GM23338 (cell line): ENCODE data around the gene DCAF4L1. TPM values are rescaled to one million over a fixed set of nuclear protein-coding genes. Genes with fewer than 3 reads are reported as not detected.
A peak's percentile ranks its signal among the peaks of the same experiment; 100 is the strongest.

Source experiments
- ATAC-seq: fragments of 200-7000 bp; cut with Tn5 transposase; 3 replicates; pipeline ENCODE4 v1.9.1; 2020
- DNase-seq: peaks from one replicate; pipeline ENCODE4 v3.0.0-alpha.2; 2015; ENCODE audit warnings: low spot score
- H2AFZ ChIP-seq: fragments of 200-600 bp; sonication (generic); 2 replicates; pipeline ENCODE4 v1.8.0; 2016; ENCODE audit warnings: antibody characterized with exemption, mild to moderate bottlenecking, moderate library complexity
- H3F3A ChIP-seq: fragments of 200-600 bp; sonication (generic); replicated peaks from 2 replicates; pipeline ENCODE4 v1.8.0; 2017; ENCODE audit warnings: antibody characterized with exemption, mixed run types, low read depth
- H3K27ac ChIP-seq: fragments of 200-600 bp; sonication (generic); 2 replicates; pipeline ENCODE4 v1.6.1; 2016; ENCODE audit warnings: low read depth
- H3K27me3 ChIP-seq: fragments of 200-600 bp; sonication (generic); 2 replicates; pipeline ENCODE4 v1.8.0; 2016; ENCODE audit warnings: mild to moderate bottlenecking, mixed run types, moderate library complexity; ENCODE audit not compliant: insufficient read depth
- H3K36me3 ChIP-seq: fragments of 200-600 bp; sonication (generic); 2 replicates; pipeline ENCODE4 v1.8.0; 2016; ENCODE audit warnings: mild to moderate bottlenecking; ENCODE audit not compliant: insufficient read depth
- H3K4me1 ChIP-seq: fragments of 200-600 bp; sonication (generic); 2 replicates; pipeline ENCODE4 v1.8.0; 2016; ENCODE audit warnings: mild to moderate bottlenecking, moderate library complexity; ENCODE audit not compliant: insufficient read depth
- H3K4me2 ChIP-seq: fragments of 200-600 bp; sonication (generic); 2 replicates; pipeline ENCODE4 v1.7.1; 2017; ENCODE audit warnings: mixed run types
- H3K4me3 ChIP-seq: fragments of 200-600 bp; sonication (generic); 2 replicates; pipeline ENCODE4 v1.6.1; 2016; ENCODE audit warnings: mixed run types
- H3K79me2 ChIP-seq: fragments of 200-600 bp; sonication (generic); replicated peaks from 2 replicates; pipeline ENCODE4 v1.8.0; 2017; ENCODE audit warnings: mild to moderate bottlenecking; ENCODE audit not compliant: insufficient read depth
- H3K9me2 ChIP-seq: fragments of 200-600 bp; sonication (generic); 2 replicates; pipeline ENCODE4 v1.8.0; 2017; ENCODE audit not compliant: insufficient read depth
- H4K20me1 ChIP-seq: fragments of 200-600 bp; sonication (generic); replicated peaks from 2 replicates; pipeline ENCODE4 v1.8.0; 2017; ENCODE audit warnings: mild to moderate bottlenecking; ENCODE audit not compliant: insufficient read depth
- H3K27ac Mint-ChIP-seq: 2 replicates; pipeline ENCODE4 v1.8.0; 2020; ENCODE audit warnings: inconsistent platforms, mild to moderate bottlenecking, moderate library complexity, mixed read lengths
- H3K27me3 Mint-ChIP-seq: 3 replicates; pipeline ENCODE4 v1.8.0; 2022; ENCODE audit warnings: low read depth, mild to moderate bottlenecking, moderate library complexity, mixed read lengths, inconsistent platforms; ENCODE audit not compliant: insufficient read depth, poor library complexity
- H3K36me3 Mint-ChIP-seq: 3 replicates; pipeline ENCODE4 v1.8.0; 2021; ENCODE audit warnings: low read depth, mild to moderate bottlenecking, inconsistent platforms, moderate library complexity, mixed read lengths
- H3K4me1 Mint-ChIP-seq: 3 replicates; pipeline ENCODE4 v1.8.0; 2020; ENCODE audit warnings: mild to moderate bottlenecking, inconsistent platforms, mixed read lengths
- H3K4me3 Mint-ChIP-seq: 3 replicates; pipeline ENCODE4 v1.8.0; 2021; ENCODE audit warnings: moderate library complexity, mild to moderate bottlenecking, inconsistent platforms, mixed read lengths
- H3K9me3 Mint-ChIP-seq: 3 replicates; pipeline ENCODE4 v1.8.0; 2020; ENCODE audit warnings: moderate library complexity, mild to moderate bottlenecking, inconsistent platforms, mixed read lengths
- CREB1 ChIP-seq: fragments of 250-450 bp; sonication (Bioruptor Pico); IDR thresholded peaks from 2 replicates; pipeline ENCODE4 v1.5.0; 2020; ENCODE audit warnings: low read depth, mild to moderate bottlenecking, moderate library complexity
- EZH2 ChIP-seq: fragments of 200-600 bp; sonication (generic); IDR thresholded peaks from one replicate; pipeline ENCODE4 v1.8.0; 2017; ENCODE audit warnings: antibody characterized with exemption, mild to moderate bottlenecking, low read depth; ENCODE audit not compliant: unreplicated experiment
- JUNB ChIP-seq: IDR thresholded peaks from one replicate; pipeline ENCODE4 v1.6.1; 2016; ENCODE audit warnings: antibody characterized with exemption; ENCODE audit not compliant: unreplicated experiment
- POLR2AphosphoS5 ChIP-seq: IDR thresholded peaks from 2 replicates; pipeline ENCODE4 v1.6.1; 2016; ENCODE audit warnings: antibody characterized with exemption, low read depth
- polyA plus RNA-seq: library from polyadenylated mRNA; unstranded; fragments of >200 nt; fragmentation: Nextera tagmentation; extraction: Ambion mirVana; gene quantifications from 2 replicates; pipeline ENCODE4 v1.2.1, GENCODE V29; 2016
- total RNA-seq: library from RNA; depleted of rRNA; stranded (reverse); fragments of >200 nt; shearing (Covaris generic); gene quantifications from 2 replicates; pipeline ENCODE4 v1.2.3, GENCODE V29; 2014
- TF ChIP-seq, protein P1 (sequence below): IDR thresholded peaks from 2 replicates; pipeline ENCODE4 v1.6.1; 2016; ENCODE audit warnings: antibody characterized with exemption
- TF ChIP-seq, protein P2 (sequence below): fragments of 250-450 bp; sonication (Bioruptor Pico); IDR thresholded peaks from 2 replicates; pipeline ENCODE4 v1.5.0; 2020; ENCODE audit warnings: mild to moderate bottlenecking, moderate library complexity

The DCAF4L1 gene
- total and polyA plus RNA-seq, 2 experiments from 2014 or later, result 0.55 to 0.63 TPM

GRCh38 chr4:41989994-41990364 lies 8.4 kb downstream of the DCAF4L1 start (continued):
- TF ChIP-seq, protein P1, sequence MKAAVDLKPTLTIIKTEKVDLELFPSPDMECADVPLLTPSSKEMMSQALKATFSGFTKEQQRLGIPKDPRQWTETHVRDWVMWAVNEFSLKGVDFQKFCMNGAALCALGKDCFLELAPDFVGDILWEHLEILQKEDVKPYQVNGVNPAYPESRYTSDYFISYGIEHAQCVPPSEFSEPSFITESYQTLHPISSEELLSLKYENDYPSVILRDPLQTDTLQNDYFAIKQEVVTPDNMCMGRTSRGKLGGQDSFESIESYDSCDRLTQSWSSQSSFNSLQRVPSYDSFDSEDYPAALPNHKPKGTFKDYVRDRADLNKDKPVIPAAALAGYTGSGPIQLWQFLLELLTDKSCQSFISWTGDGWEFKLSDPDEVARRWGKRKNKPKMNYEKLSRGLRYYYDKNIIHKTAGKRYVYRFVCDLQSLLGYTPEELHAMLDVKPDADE, result no peak
- TF ChIP-seq POLR2AphosphoS5 (no peak), JUNB (no peak), EZH2 (no peak)
- TF ChIP-seq, protein P2, sequence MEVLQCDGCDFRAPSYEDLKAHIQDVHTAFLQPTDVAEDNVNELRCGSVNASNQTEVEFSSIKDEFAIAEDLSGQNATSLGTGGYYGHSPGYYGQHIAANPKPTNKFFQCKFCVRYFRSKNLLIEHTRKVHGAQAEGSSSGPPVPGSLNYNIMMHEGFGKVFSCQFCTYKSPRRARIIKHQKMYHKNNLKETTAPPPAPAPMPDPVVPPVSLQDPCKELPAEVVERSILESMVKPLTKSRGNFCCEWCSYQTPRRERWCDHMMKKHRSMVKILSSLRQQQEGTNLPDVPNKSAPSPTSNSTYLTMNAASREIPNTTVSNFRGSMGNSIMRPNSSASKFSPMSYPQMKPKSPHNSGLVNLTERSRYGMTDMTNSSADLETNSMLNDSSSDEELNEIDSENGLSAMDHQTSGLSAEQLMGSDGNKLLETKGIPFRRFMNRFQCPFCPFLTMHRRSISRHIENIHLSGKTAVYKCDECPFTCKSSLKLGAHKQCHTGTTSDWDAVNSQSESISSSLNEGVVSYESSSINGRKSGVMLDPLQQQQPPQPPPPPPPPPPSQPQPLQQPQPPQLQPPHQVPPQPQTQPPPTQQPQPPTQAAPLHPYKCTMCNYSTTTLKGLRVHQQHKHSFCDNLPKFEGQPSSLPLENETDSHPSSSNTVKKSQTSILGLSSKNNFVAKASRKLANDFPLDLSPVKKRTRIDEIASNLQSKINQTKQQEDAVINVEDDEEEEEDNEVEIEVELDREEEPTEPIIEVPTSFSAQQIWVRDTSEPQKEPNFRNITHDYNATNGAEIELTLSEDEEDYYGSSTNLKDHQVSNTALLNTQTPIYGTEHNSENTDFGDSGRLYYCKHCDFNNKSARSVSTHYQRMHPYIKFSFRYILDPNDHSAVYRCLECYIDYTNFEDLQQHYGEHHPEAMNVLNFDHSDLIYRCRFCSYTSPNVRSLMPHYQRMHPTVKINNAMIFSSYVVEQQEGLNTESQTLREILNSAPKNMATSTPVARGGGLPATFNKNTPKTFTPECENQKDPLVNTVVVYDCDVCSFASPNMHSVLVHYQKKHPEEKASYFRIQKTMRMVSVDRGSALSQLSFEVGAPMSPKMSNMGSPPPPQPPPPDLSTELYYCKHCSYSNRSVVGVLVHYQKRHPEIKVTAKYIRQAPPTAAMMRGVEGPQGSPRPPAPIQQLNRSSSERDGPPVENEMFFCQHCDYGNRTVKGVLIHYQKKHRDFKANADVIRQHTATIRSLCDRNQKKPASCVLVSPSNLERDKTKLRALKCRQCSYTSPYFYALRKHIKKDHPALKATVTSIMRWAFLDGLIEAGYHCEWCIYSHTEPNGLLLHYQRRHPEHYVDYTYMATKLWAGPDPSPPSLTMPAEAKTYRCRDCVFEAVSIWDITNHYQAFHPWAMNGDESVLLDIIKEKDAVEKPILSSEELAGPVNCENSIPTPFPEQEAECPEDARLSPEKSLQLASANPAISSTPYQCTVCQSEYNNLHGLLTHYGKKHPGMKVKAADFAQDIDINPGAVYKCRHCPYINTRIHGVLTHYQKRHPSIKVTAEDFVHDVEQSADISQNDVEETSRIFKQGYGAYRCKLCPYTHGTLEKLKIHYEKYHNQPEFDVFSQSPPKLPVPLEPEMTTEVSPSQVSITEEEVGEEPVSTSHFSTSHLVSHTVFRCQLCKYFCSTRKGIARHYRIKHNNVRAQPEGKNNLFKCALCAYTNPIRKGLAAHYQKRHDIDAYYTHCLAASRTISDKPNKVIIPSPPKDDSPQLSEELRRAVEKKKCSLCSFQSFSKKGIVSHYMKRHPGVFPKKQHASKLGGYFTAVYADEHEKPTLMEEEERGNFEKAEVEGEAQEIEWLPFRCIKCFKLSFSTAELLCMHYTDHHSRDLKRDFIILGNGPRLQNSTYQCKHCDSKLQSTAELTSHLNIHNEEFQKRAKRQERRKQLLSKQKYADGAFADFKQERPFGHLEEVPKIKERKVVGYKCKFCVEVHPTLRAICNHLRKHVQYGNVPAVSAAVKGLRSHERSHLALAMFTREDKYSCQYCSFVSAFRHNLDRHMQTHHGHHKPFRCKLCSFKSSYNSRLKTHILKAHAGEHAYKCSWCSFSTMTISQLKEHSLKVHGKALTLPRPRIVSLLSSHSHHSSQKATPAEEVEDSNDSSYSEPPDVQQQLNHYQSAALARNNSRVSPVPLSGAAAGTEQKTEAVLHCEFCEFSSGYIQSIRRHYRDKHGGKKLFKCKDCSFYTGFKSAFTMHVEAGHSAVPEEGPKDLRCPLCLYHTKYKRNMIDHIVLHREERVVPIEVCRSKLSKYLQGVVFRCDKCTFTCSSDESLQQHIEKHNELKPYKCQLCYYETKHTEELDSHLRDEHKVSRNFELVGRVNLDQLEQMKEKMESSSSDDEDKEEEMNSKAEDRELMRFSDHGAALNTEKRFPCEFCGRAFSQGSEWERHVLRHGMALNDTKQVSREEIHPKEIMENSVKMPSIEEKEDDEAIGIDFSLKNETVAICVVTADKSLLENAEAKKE (CRISPR knock-in tag), result no peak

GRCh38 chr4:41990365-41991111 lies 9.0 kb downstream of the DCAF4L1 start, which contains the start of gene SLC30A9:
Gene SLC30A9 (plus strand): TSS chr4:41990530. CDS start chr4:41990652, 122 bp downstream.
- Mint-ChIP-seq H3K27me3 (peaks cover 2% of the 10 kb centered on the region), H3K36me3 (no peaks in the 10 kb centered on the region; the same call in 2 of the 3 replicates), H3K4me1 (peaks cover 23% of the 10 kb centered on the region), H3K9me3 (no peaks in the 10 kb centered on the region), H3K27ac (peak within 1 kb of the TSS; percentile 94), H3K4me3 (peak within 1 kb of the TSS; percentile 94)
- Histone ChIP-seq H3K4me3 (peak within 1 kb of the TSS; percentile 90), H3K27ac (peak within 1 kb of the TSS; percentile 60; the same call in 1 of the 2 replicates), H3K79me2 (peaks cover 65% of the 10 kb centered on the region), H3K27me3 (no peaks in the 10 kb centered on the region), H3K9me2 (no peaks in the 10 kb centered on the region), H3K36me3 (no peaks in the 10 kb centered on the region), H3K4me1 (peaks cover 23% of the 10 kb centered on the region), H3F3A (no peaks in the 10 kb centered on the region), H4K20me1 (peaks cover 18% of the 10 kb centered on the region; the same call in 1 of the 2 replicates), H3K4me2 (peak within 1 kb of the TSS; percentile 91), H2AFZ (peak within 1 kb of the TSS; percentile 88)
- DNase-seq, result peak; percentile 98
- ATAC-seq, result peak; percentile 93
- TF ChIP-seq POLR2AphosphoS5, result peak; percentile 96
- TF ChIP-seq CREB1 (CRISPR knock-in tag), result peak; percentile 96
- TF ChIP-seq, protein P1, result peak; percentile 84
